Measurements from ENCODE around the gene SYCN. TPM values are rescaled to one million over a fixed set of nuclear protein-coding genes. Genes with fewer than 3 reads are reported as not detected.
"Not testable (repeated sequence)": the region's sequence is repeated elsewhere in the genome, so short reads cannot be mapped to it uniquely, and the experiment has no call there.

The SYCN gene
- total RNA-seq, 1 experiment from 2014 or later = not detected

GRCh38 chr19:39247701-39248664 is 43.9 kb upstream of the SYCN start:
- no peaks in the 10 kb centered on the region for H3K27me3 ChIP-seq (replicated peaks; ENCODE audit: control insufficient read depth, insufficient read depth, low read length)

GRCh38 chr19:39246951-39247669 is 43.0 kb upstream of the SYCN start:
- Mint-ChIP-seq H3K27ac (ENCODE audit: unreplicated experiment) (no peak overlapping the region), H3K27me3 (ENCODE audit: insufficient read depth, unreplicated experiment) (no peaks in the 10 kb centered on the region), H3K36me3 (ENCODE audit: insufficient read depth, unreplicated experiment) (no peaks in the 10 kb centered on the region), H3K9me3 (ENCODE audit: unreplicated experiment) (peaks cover 7% of the 10 kb centered on the region), H3K4me3 (ENCODE audit: unreplicated experiment) (peak overlapping the region; percentile 9), H3K4me1 (ENCODE audit: low read depth, unreplicated experiment) (peaks cover 6% of the 10 kb centered on the region)
- Histone ChIP-seq H3K9me3 (no peaks in the 10 kb centered on the region), H3K36me3 (ENCODE audit: control insufficient read depth, insufficient read depth, low read length) (no peaks in the 10 kb centered on the region), H3K4me3 (ENCODE audit: low read depth, low read length) (no peak overlapping the region), H3K27me3 (replicated peaks; ENCODE audit: control insufficient read depth, insufficient read depth, low read length) (no peaks in the 10 kb centered on the region), H3K4me1 (peaks cover 14% of the 10 kb centered on the region)
- intact Hi-C loops (cut with micrococcal nuclease; ENCODE audit: unreplicated experiment) = no loop called here
- no peak for TF ChIP-seq CTCF (IDR thresholded peaks at IDR 0.05; ENCODE audit: insufficient read depth in 1 of 2, low read depth in 1 of 2, low read length in 1 of 2, severe bottlenecking in 1 of 2, unreplicated experiment in 1 of 2)
- CTCF ChIA-PET = interaction anchor here (0.9 kb wide), 1 partner anchor 9 kb away, joined by 3 read pairs; no protein-coding TSS in a partner anchor
- BruUV-seq (replicated peaks) = no TSS peak
- no peak for DNase-seq
- POLR2A ChIA-PET = no interaction called here

More at GRCh38 chr19:39247701-39248664, 43.9 kb upstream of the SYCN start:
- TF ChIP-seq CTCF (IDR thresholded peaks at IDR 0.05; ENCODE audit: insufficient read depth in 1 of 2, low read depth in 1 of 2, low read length in 1 of 2, severe bottlenecking in 1 of 2, unreplicated experiment in 1 of 2) = no peak
- ChIA-PET CTCF (no interaction called here), POLR2A (no interaction called here)
- Histone ChIP-seq H3K9me3 (no peaks in the 10 kb centered on the region), H3K4me3 (ENCODE audit: low read depth, low read length) (no peak overlapping the region), H3K4me1 (peaks cover 19% of the 10 kb centered on the region), H3K36me3 (ENCODE audit: control insufficient read depth, insufficient read depth, low read length) (no peaks in the 10 kb centered on the region)
- H3K4me1 Mint-ChIP-seq (ENCODE audit: low read depth, unreplicated experiment) = peaks cover 15% of the 10 kb centered on the region
- no peaks in the 10 kb centered on the region for H3K36me3 Mint-ChIP-seq (ENCODE audit: insufficient read depth, unreplicated experiment)
- no peak for DNase-seq
- H3K27me3 Mint-ChIP-seq (ENCODE audit: insufficient read depth, unreplicated experiment) = no peaks in the 10 kb centered on the region
- peaks cover 12% of the 10 kb centered on the region for H3K9me3 Mint-ChIP-seq (ENCODE audit: unreplicated experiment)
- no peak overlapping the region for H3K27ac Mint-ChIP-seq (ENCODE audit: unreplicated experiment)
- intact Hi-C loops (cut with micrococcal nuclease; ENCODE audit: unreplicated experiment) = no loop called here
- BruUV-seq (replicated peaks) = no TSS peak
- H3K4me3 Mint-ChIP-seq (ENCODE audit: unreplicated experiment) = no peak overlapping the region

- CTCF ChIA-PET = interaction anchor here (0.6 kb wide), 1 partner anchor 676 kb away, joined by 3 read pairs; no protein-coding TSS in a partner anchor
- H3K4me1 Mint-ChIP-seq (ENCODE audit: low read depth, unreplicated experiment); BruUV-seq (replicated peaks); H3K4me3 Mint-ChIP-seq (ENCODE audit: unreplicated experiment); DNase-seq; H3K36me3 Mint-ChIP-seq (ENCODE audit: insufficient read depth, unreplicated experiment); H3K9me3 Mint-ChIP-seq (ENCODE audit: unreplicated experiment); H3K36me3 ChIP-seq (ENCODE audit: control insufficient read depth, insufficient read depth, low read length); H3K27ac Mint-ChIP-seq (ENCODE audit: unreplicated experiment); H3K4me1 ChIP-seq; H3K9me3 ChIP-seq; H3K4me3 ChIP-seq (ENCODE audit: low read depth, low read length); intact Hi-C loops (cut with micrococcal nuclease; ENCODE audit: unreplicated experiment); POLR2A ChIA-PET; H3K27me3 Mint-ChIP-seq (ENCODE audit: insufficient read depth, unreplicated experiment); H3K27me3 ChIP-seq (replicated peaks; ENCODE audit: control insufficient read depth, insufficient read depth, low read length): not testable (repeated sequence)
- TF ChIP-seq CTCF (IDR thresholded peaks at IDR 0.05; ENCODE audit: insufficient read depth in 1 of 2, low read depth in 1 of 2, low read length in 1 of 2, severe bottlenecking in 1 of 2, unreplicated experiment in 1 of 2) = peak in 1 of 2 experiments; percentile 10
Measured at GRCh38 chr19:39245166-39245565, 41.1 kb upstream of the SYCN start.

GRCh38 chr19:39244410-39245100 is 40.5 kb upstream of the SYCN start, which contains the start of gene IFNL3:
Gene IFNL3 (minus strand): TSS chr19:39245006. CDS start chr19:39244967, 39 bp downstream.
- H3K27ac Mint-ChIP-seq (ENCODE audit: unreplicated experiment); H3K9me3 Mint-ChIP-seq (ENCODE audit: unreplicated experiment); H3K9me3 ChIP-seq; H3K27me3 ChIP-seq (replicated peaks; ENCODE audit: control insufficient read depth, insufficient read depth, low read length); DNase-seq; POLR2A ChIA-PET; BruUV-seq (replicated peaks); H3K27me3 Mint-ChIP-seq (ENCODE audit: insufficient read depth, unreplicated experiment); H3K4me1 Mint-ChIP-seq (ENCODE audit: low read depth, unreplicated experiment); H3K4me3 Mint-ChIP-seq (ENCODE audit: unreplicated experiment); H3K36me3 ChIP-seq (ENCODE audit: control insufficient read depth, insufficient read depth, low read length); H3K4me1 ChIP-seq; H3K4me3 ChIP-seq (ENCODE audit: low read depth, low read length); H3K36me3 Mint-ChIP-seq (ENCODE audit: insufficient read depth, unreplicated experiment); intact Hi-C loops (cut with micrococcal nuclease; ENCODE audit: unreplicated experiment): not testable (repeated sequence)
- CTCF ChIA-PET = interaction anchor here (0.6 kb wide), 1 partner anchor 675 kb away, joined by 3 read pairs; no protein-coding TSS in a partner anchor

All from Caco-2 (cell line).